ENCODE results near the gene TYMS.

Gene TYMS

GRCh38 chr18:711657-712400 is 54.4 kb downstream of the TYMS start:
- POLR2A ChIA-PET = no interaction called here
- CTCF ChIA-PET = interaction anchor here (0.7 to 1.8 kb wide), 8 partner anchors 11 to 1842 kb away, joined by 3 to 6 read pairs (median 4); partner anchors contain the start of gene TYMS
- WGBS (ENCODE audit: insufficient coverage) = 0% methylated on average over 26 of the region's 42 CpGs
- Histone ChIP-seq H3K4me3 (ENCODE audit: control insufficient read depth in 1 of 7, extremely low read depth in 1 of 7, insufficient read depth in 4 of 7, low read depth in 2 of 7, low read length in 6 of 7) (peak overlapping the region; percentile 64 to 98 (median 84)), H3K4me1 (ENCODE audit: control extremely low read depth in 1 of 4, control insufficient read depth in 4 of 4, insufficient read depth in 4 of 4, low read length in 3 of 4) (peaks cover 5 to 17% (median 9%) of the 10 kb centered on the region in 4 experiments), H3K9me3 (ENCODE audit: control extremely low read depth in 1 of 5, control insufficient read depth in 4 of 5, insufficient read depth in 2 of 5, low read depth in 1 of 5, low read length in 4 of 5) (no peaks in the 10 kb centered on the region), H3K27me3 (replicated peaks in 2 of 5; ENCODE audit: control insufficient read depth in 4 of 5, insufficient read depth in 5 of 5, low read length in 4 of 5) (no peaks in the 10 kb centered on the region), H3K36me3 (ENCODE audit: control insufficient read depth in 4 of 4, insufficient read depth in 4 of 4, low read length in 3 of 4) (peaks cover 5 to 24% (median 9%) of the 10 kb centered on the region in 4 experiments), H3K27ac (ENCODE audit: insufficient read depth in 1 of 2, low read depth in 1 of 2, low read length in 2 of 2, poor library complexity in 1 of 2, severe bottlenecking in 2 of 2) (peak overlapping the region; percentile 26 to 89)
- DNase-seq = peak; percentile 87 to 92 (median 90)

- Histone ChIP-seq H3K27ac (ENCODE audit: insufficient read depth in 1 of 2, low read depth in 1 of 2, low read length in 2 of 2, poor library complexity in 1 of 2, severe bottlenecking in 2 of 2) (peak within 1 kb of the TSS; percentile 26 to 89), H3K4me3 (ENCODE audit: control insufficient read depth in 1 of 7, extremely low read depth in 1 of 7, insufficient read depth in 4 of 7, low read depth in 2 of 7, low read length in 6 of 7) (peak within 1 kb of the TSS; percentile 67 to 98 (median 84)), H3K36me3 (ENCODE audit: control insufficient read depth in 4 of 4, insufficient read depth in 4 of 4, low read length in 3 of 4) (peaks cover 5 to 18% (median 9%) of the 10 kb centered on the region in 4 experiments), H3K27me3 (replicated peaks in 2 of 5; ENCODE audit: control insufficient read depth in 4 of 5, insufficient read depth in 5 of 5, low read length in 4 of 5) (no peaks in the 10 kb centered on the region), H3K4me1 (ENCODE audit: control extremely low read depth in 1 of 4, control insufficient read depth in 4 of 4, insufficient read depth in 4 of 4, low read length in 3 of 4) (peaks cover 5 to 17% (median 9%) of the 10 kb centered on the region in 4 experiments), H3K9me3 (ENCODE audit: control extremely low read depth in 1 of 5, control insufficient read depth in 4 of 5, insufficient read depth in 2 of 5, low read depth in 1 of 5, low read length in 4 of 5) (no peaks in the 10 kb centered on the region)
- DNase-seq = peak; percentile 85 to 91 (median 91)
- WGBS (ENCODE audit: insufficient coverage) = 12% methylated on average over 60 of the region's 91 CpGs
- POLR2A ChIA-PET = interaction anchor here (0.5 kb wide), 1 partner anchor 51 kb away, joined by 3 read pairs; no protein-coding TSS in a partner anchor
- CTCF ChIA-PET = interaction anchor here (0.7 to 1.8 kb wide), 10 partner anchors 10 to 1842 kb away, joined by 3 to 6 read pairs (median 4); partner anchors contain the start of gene TYMS
Measured at GRCh38 chr18:712401-713134, 55.1 kb downstream of the TYMS start, which contains the start of gene ENOSF1. ENOSF1 (minus strand) TSS chr18:712630; CDS start chr18:712587, 43 bp downstream.

GRCh38 chr18:713135-713490 is 55.7 kb downstream of the TYMS start:
- ChIA-PET POLR2A (no interaction called here), CTCF (interaction anchor here (0.8 to 1.8 kb wide), 10 partner anchors 10 to 1841 kb away, joined by 3 to 6 read pairs (median 4); partner anchors contain the start of gene TYMS)
- H3K27me3 ChIP-seq (replicated peaks in 2 of 5; ENCODE audit: control insufficient read depth in 4 of 5, insufficient read depth in 5 of 5, low read length in 4 of 5) = no peaks in the 10 kb centered on the region
- 90% methylated on average over 18 of the region's 23 CpGs for WGBS (ENCODE audit: insufficient coverage)
- H3K27ac ChIP-seq (ENCODE audit: insufficient read depth in 1 of 2, low read depth in 1 of 2, low read length in 2 of 2, poor library complexity in 1 of 2, severe bottlenecking in 2 of 2) = no peak overlapping the region
- peaks cover 5 to 17% (median 9%) of the 10 kb centered on the region in 4 experiments for H3K4me1 ChIP-seq (ENCODE audit: control extremely low read depth in 1 of 4, control insufficient read depth in 4 of 4, insufficient read depth in 4 of 4, low read length in 3 of 4)
- H3K4me3 ChIP-seq (ENCODE audit: control insufficient read depth in 1 of 7, extremely low read depth in 1 of 7, insufficient read depth in 4 of 7, low read depth in 2 of 7, low read length in 6 of 7) = peak overlapping the region; percentile 45 to 98 (median 67)
- peaks cover 4 to 16% (median 8%) of the 10 kb centered on the region in 4 experiments for H3K36me3 ChIP-seq (ENCODE audit: control insufficient read depth in 4 of 4, insufficient read depth in 4 of 4, low read length in 3 of 4)
- DNase-seq = no peak
- H3K9me3 ChIP-seq (ENCODE audit: control extremely low read depth in 1 of 5, control insufficient read depth in 4 of 5, insufficient read depth in 2 of 5, low read depth in 1 of 5, low read length in 4 of 5) = no peaks in the 10 kb centered on the region

- Histone ChIP-seq H3K36me3 (ENCODE audit: control insufficient read depth in 4 of 4, insufficient read depth in 4 of 4, low read length in 3 of 4) (no peaks in the 10 kb centered on the region), H3K4me3 (ENCODE audit: control insufficient read depth in 1 of 7, extremely low read depth in 1 of 7, insufficient read depth in 4 of 7, low read depth in 2 of 7, low read length in 6 of 7) (no peak overlapping the region), H3K4me1 (ENCODE audit: control extremely low read depth in 1 of 4, control insufficient read depth in 4 of 4, insufficient read depth in 4 of 4, low read length in 3 of 4) (peaks cover 5 to 14% (median 9%) of the 10 kb centered on the region in 4 experiments), H3K9me3 (ENCODE audit: control extremely low read depth in 1 of 5, control insufficient read depth in 4 of 5, insufficient read depth in 2 of 5, low read depth in 1 of 5, low read length in 4 of 5) (no peaks in the 10 kb centered on the region), H3K27me3 (replicated peaks in 2 of 5; ENCODE audit: control insufficient read depth in 4 of 5, insufficient read depth in 5 of 5, low read length in 4 of 5) (no peaks in the 10 kb centered on the region), H3K27ac (ENCODE audit: insufficient read depth in 1 of 2, low read depth in 1 of 2, low read length in 2 of 2, poor library complexity in 1 of 2, severe bottlenecking in 2 of 2) (no peak overlapping the region)
- CTCF ChIA-PET = interaction anchor here (0.7 to 2.7 kb wide), 7 partner anchors 24 to 123 kb away, joined by 3 to 9 read pairs (median 4); no protein-coding TSS in a partner anchor
- 60% methylated on average over 1 of the region's 1 CpG for WGBS (ENCODE audit: insufficient coverage)
- DNase-seq = peak in 2 of 3 donors; percentile 54 to 58
- POLR2A ChIA-PET = interaction anchor here (0.6 kb wide), 1 partner anchor 82 kb away, joined by 3 read pairs; no protein-coding TSS in a partner anchor
Measured at GRCh38 chr18:715626-716025, 58.2 kb downstream of the TYMS start.

GRCh38 chr18:717003-717402 is 59.5 kb downstream of the TYMS start:
- peaks cover 0 to 5% (median under 1%) of the 10 kb centered on the region in 4 experiments for H3K4me1 ChIP-seq (ENCODE audit: control extremely low read depth in 1 of 4, control insufficient read depth in 4 of 4, insufficient read depth in 4 of 4, low read length in 3 of 4)
- WGBS (ENCODE audit: insufficient coverage) = 92% methylated on average over 2 of the region's 4 CpGs
- no peak for DNase-seq
- H3K27ac ChIP-seq (ENCODE audit: insufficient read depth in 1 of 2, low read depth in 1 of 2, low read length in 2 of 2, poor library complexity in 1 of 2, severe bottlenecking in 2 of 2) = no peak overlapping the region
- no peak overlapping the region for H3K4me3 ChIP-seq (ENCODE audit: control insufficient read depth in 1 of 7, extremely low read depth in 1 of 7, insufficient read depth in 4 of 7, low read depth in 2 of 7, low read length in 6 of 7)
- CTCF ChIA-PET = interaction anchor here (1.1 to 1.5 kb wide), 2 partner anchors 10 to 122 kb away, joined by 3 to 4 read pairs; no protein-coding TSS in a partner anchor
- no peaks in the 10 kb centered on the region for H3K36me3 ChIP-seq (ENCODE audit: control insufficient read depth in 4 of 4, insufficient read depth in 4 of 4, low read length in 3 of 4)
- H3K27me3 ChIP-seq (replicated peaks in 2 of 5; ENCODE audit: control insufficient read depth in 4 of 5, insufficient read depth in 5 of 5, low read length in 4 of 5) = no peaks in the 10 kb centered on the region
- H3K9me3 ChIP-seq (ENCODE audit: control extremely low read depth in 1 of 5, control insufficient read depth in 4 of 5, insufficient read depth in 2 of 5, low read depth in 1 of 5, low read length in 4 of 5) = no peaks in the 10 kb centered on the region
- POLR2A ChIA-PET = interaction anchor here (0.5 kb wide), 1 partner anchor 18 kb away, joined by 4 read pairs; no protein-coding TSS in a partner anchor
